Neuronal stem cell (in vitro differentiated cells): ENCODE results near the gene NPBWR2.
"Not testable (repeated sequence)": the region's sequence is repeated elsewhere in the genome, so short reads cannot be mapped to it uniquely, and the experiment has no call there.

Source experiments
- DNase-seq: peaks from one replicate; pipeline ENCODE4 v3.0.0-alpha.2; 2013; ENCODE audit warnings: low spot score
- H2AFZ ChIP-seq: one replicate; pipeline ENCODE4 v1.6.1; 2013; ENCODE audit warnings: mild to moderate bottlenecking, low read length, inconsistent platforms
- H2AK5ac ChIP-seq: 2 replicates; pipeline ENCODE4 v1.6.1; 2013; ENCODE audit warnings: low read depth, mild to moderate bottlenecking, inconsistent platforms, low read length, moderate library complexity, mixed read lengths
- H2BK120ac ChIP-seq: 2 replicates; pipeline ENCODE4 v1.6.1; 2013; ENCODE audit warnings: low read depth, mild to moderate bottlenecking, inconsistent platforms, low read length, moderate library complexity, mixed read lengths
- H2BK12ac ChIP-seq: one replicate; pipeline ENCODE4 v1.6.1; 2013; ENCODE audit warnings: low read length, inconsistent platforms
- H2BK15ac ChIP-seq: 2 replicates; pipeline ENCODE4 v1.6.1; 2013; ENCODE audit warnings: mild to moderate bottlenecking, low read length, inconsistent platforms, mixed read lengths
- H2BK5ac ChIP-seq: one replicate; pipeline ENCODE4 v1.6.1; 2013; ENCODE audit warnings: inconsistent platforms, mild to moderate bottlenecking, low read length, moderate library complexity
- H3K14ac ChIP-seq: one replicate; pipeline ENCODE4 v1.6.1; 2013; ENCODE audit warnings: low read length, inconsistent platforms
- H3K18ac ChIP-seq: 2 replicates; pipeline ENCODE4 v1.6.1; 2013; ENCODE audit warnings: low read length, inconsistent platforms
- H3K23ac ChIP-seq: 2 replicates; pipeline ENCODE4 v1.6.1; 2013; ENCODE audit warnings: low read depth, mild to moderate bottlenecking, mixed read lengths, low read length, inconsistent platforms; ENCODE audit not compliant: poor library complexity
- H3K27ac ChIP-seq: replicated peaks from 3 replicates; pipeline ENCODE4 v1.5.1; 2013; ENCODE audit warnings: low read length, inconsistent platforms
- H3K27me3 ChIP-seq, 3 experiments: 2 replicates each; pipeline ENCODE4 v1.6.1; 2013; ENCODE audit warnings: low read length in 3 of 3, mild to moderate bottlenecking in 2 of 3, inconsistent platforms in 1 of 3, low read depth in 1 of 3, mixed read lengths in 1 of 3, moderate library complexity in 1 of 3; ENCODE audit not compliant: control insufficient read depth in 3 of 3, insufficient read depth in 3 of 3
- H3K36me3 ChIP-seq, 2 donors: replicated peaks in 1 of 2; 2 replicates each; pipeline ENCODE4 v1.6.1; 2013; ENCODE audit warnings: low read length in 2 of 2; ENCODE audit not compliant: control insufficient read depth in 2 of 2, insufficient read depth in 2 of 2
- H3K4ac ChIP-seq: 2 replicates; pipeline ENCODE4 v1.6.1; 2013; ENCODE audit warnings: inconsistent platforms, mild to moderate bottlenecking, low read length, moderate library complexity
- H3K4me1 ChIP-seq, 2 donors: 1 replicate in 1 of 2; 2 replicates in 1 of 2; pipeline ENCODE4 v1.6.1; 2013; ENCODE audit warnings: low read length in 2 of 2, low read depth in 1 of 2; ENCODE audit not compliant: control insufficient read depth in 2 of 2, insufficient read depth in 1 of 2
- H3K4me2 ChIP-seq: one replicate; pipeline ENCODE4 v1.6.1; 2013; ENCODE audit warnings: mild to moderate bottlenecking, low read length, inconsistent platforms; ENCODE audit not compliant: insufficient read depth, poor library complexity, severe bottlenecking
- H3K4me3 ChIP-seq, 2 donors: 2 replicates each; pipeline ENCODE4 v1.5.1; 2013; ENCODE audit warnings: low read length in 2 of 2, mild to moderate bottlenecking in 2 of 2, inconsistent platforms in 1 of 2, moderate library complexity in 1 of 2
- H3K79me1 ChIP-seq: one replicate; pipeline ENCODE4 v1.6.1; 2013; ENCODE audit warnings: low read depth, mild to moderate bottlenecking, inconsistent platforms, low read length, moderate library complexity
- H3K9ac ChIP-seq: one replicate; pipeline ENCODE4 v1.6.1; 2013; ENCODE audit warnings: mild to moderate bottlenecking, low read depth, low read length, inconsistent platforms; ENCODE audit not compliant: poor library complexity
- H3K9me3 ChIP-seq, 2 donors: replicated peaks in 1 of 2; 2 replicates each; pipeline versions ENCODE3 to v1.6.1; 2013; ENCODE audit warnings: low read length in 2 of 2, mild to moderate bottlenecking in 2 of 2, inconsistent platforms in 1 of 2, low read depth in 1 of 2, mixed read lengths in 1 of 2, moderate library complexity in 1 of 2; ENCODE audit not compliant: control insufficient read depth in 2 of 2, insufficient read depth in 1 of 2
- H4K8ac ChIP-seq: one replicate; pipeline ENCODE4 v1.6.1; 2013; ENCODE audit warnings: low read depth, mild to moderate bottlenecking, inconsistent platforms, low read length, moderate library complexity
- H4K91ac ChIP-seq: one replicate; pipeline ENCODE4 v1.6.1; 2013; ENCODE audit warnings: low read length, low read depth, mild to moderate bottlenecking, inconsistent platforms; ENCODE audit not compliant: poor library complexity
- WGBS, 2 donors: extraction: QIAGEN DNeasy Blood & Tissue Kit; methylation state at CpG; one replicate each; pipeline ENCODE4 v1.1.7; 2013; ENCODE audit warnings: missing lambda C conversion rate in 2 of 2, mixed read lengths in 1 of 2; ENCODE audit not compliant: insufficient read length in 2 of 2, insufficient replicate concordance in 1 of 2; ENCODE audit errors: extremely low coverage in 2 of 2; 5-methylcytosine and 5-hydroxymethylcytosine counted together

Gene NPBWR2

GRCh38 chr20:64121586-64121985 is 14.2 kb upstream of the NPBWR2 start:
- Histone ChIP-seq H3K79me1 (no peaks in the 10 kb centered on the region), H3K9ac (no peak overlapping the region), H3K4me3 (no peak overlapping the region), H2BK12ac (no peak overlapping the region), H2AFZ (no peak overlapping the region), H3K9me3 (no peaks in the 10 kb centered on the region), H3K4ac (no peak overlapping the region), H3K4me2 (no peak overlapping the region), H3K23ac (no peak overlapping the region), H2BK120ac (no peak overlapping the region), H3K18ac (no peak overlapping the region), H3K27me3 (no peaks in the 10 kb centered on the region), H3K4me1 (peaks cover 2 to 4% of the 10 kb centered on the region in 2 donors), H2AK5ac (no peak overlapping the region), H3K27ac (no peak overlapping the region), H2BK15ac (no peak overlapping the region), H4K8ac (no peak overlapping the region), H2BK5ac (no peak overlapping the region), H3K36me3 (no peaks in the 10 kb centered on the region), H3K14ac (no peak overlapping the region), H4K91ac (no peak overlapping the region)
- DNase-seq, result no peak
- WGBS, 2 donors, result no CpG with 5 or more reads among the region's 12 CpGs

- no peaks in the 10 kb centered on the region for H3K36me3 ChIP-seq
- peak overlapping the region; percentile 66 for H3K18ac ChIP-seq
- H2BK5ac ChIP-seq, result no peak overlapping the region
- H3K4me1 ChIP-seq, result peaks cover 4% of the 10 kb centered on the region in 2 donors
- H3K4ac ChIP-seq, result no peak overlapping the region
- H3K27ac ChIP-seq, result no peak overlapping the region
- H3K27me3 ChIP-seq, result peaks cover 0 to 9% (median 0%) of the 10 kb centered on the region in 3 experiments
- H3K4me3 ChIP-seq, result no peak overlapping the region
- peak overlapping the region; percentile 13 for H3K4me2 ChIP-seq
- no peak overlapping the region for H3K14ac ChIP-seq
- no peak overlapping the region for H4K91ac ChIP-seq
- H3K79me1 ChIP-seq, result no peaks in the 10 kb centered on the region
- no peak overlapping the region for H2BK12ac ChIP-seq
- no peak overlapping the region for H2BK120ac ChIP-seq
- no CpG with 5 or more reads among the region's 14 CpGs for WGBS, 2 donors
- H4K8ac ChIP-seq, result no peak overlapping the region
- H3K23ac ChIP-seq, result no peak overlapping the region
- no peak overlapping the region for H2AK5ac ChIP-seq
- peak overlapping the region; percentile 81 for H2AFZ ChIP-seq
- no peaks in the 10 kb centered on the region for H3K9me3 ChIP-seq
- DNase-seq, result no peak
- H3K9ac ChIP-seq, result no peak overlapping the region
- H2BK15ac ChIP-seq, result no peak overlapping the region
Observed at GRCh38 chr20:64119681-64120341, 12.4 kb upstream of the NPBWR2 start.

- H2AK5ac ChIP-seq, result no peak overlapping the region
- H3K4me3 ChIP-seq, result no peak overlapping the region
- H3K27me3 ChIP-seq, result peaks cover 0 to 13% (median 0%) of the 10 kb centered on the region in 3 experiments
- H2AFZ ChIP-seq, result no peak overlapping the region
- no peak overlapping the region for H2BK12ac ChIP-seq
- no peaks in the 10 kb centered on the region for H3K79me1 ChIP-seq
- peaks cover 4% of the 10 kb centered on the region in 2 donors for H3K4me1 ChIP-seq
- no peak overlapping the region for H2BK120ac ChIP-seq
- no peak for DNase-seq
- no peak overlapping the region for H3K14ac ChIP-seq
- H3K18ac ChIP-seq, result no peak overlapping the region
- H3K4ac ChIP-seq, result no peak overlapping the region
- no peak overlapping the region for H4K8ac ChIP-seq
- H3K4me2 ChIP-seq, result no peak overlapping the region
- no peak overlapping the region for H3K23ac ChIP-seq
- no peaks in the 10 kb centered on the region for H3K36me3 ChIP-seq
- H2BK5ac ChIP-seq, result no peak overlapping the region
- H3K9ac ChIP-seq, result no peak overlapping the region
- WGBS, 2 donors, result no CpG with 5 or more reads among the region's 8 CpGs
- H3K9me3 ChIP-seq, result no peaks in the 10 kb centered on the region
- no peak overlapping the region for H2BK15ac ChIP-seq
- H3K27ac ChIP-seq, result no peak overlapping the region
- no peak overlapping the region for H4K91ac ChIP-seq
Observed at GRCh38 chr20:64119301-64119680, 11.9 kb upstream of the NPBWR2 start.

- H4K91ac ChIP-seq, H2BK12ac ChIP-seq, H2BK15ac ChIP-seq, H3K4ac ChIP-seq, H3K4me1 ChIP-seq, DNase-seq, H3K14ac ChIP-seq, H3K27ac ChIP-seq, H3K23ac ChIP-seq, H4K8ac ChIP-seq, H2BK120ac ChIP-seq, H3K9ac ChIP-seq, H2AK5ac ChIP-seq, H3K4me2 ChIP-seq, H3K4me3 ChIP-seq, H3K18ac ChIP-seq, H3K79me1 ChIP-seq, H2BK5ac ChIP-seq, H2AFZ ChIP-seq, H3K36me3 ChIP-seq, H3K9me3 ChIP-seq: not testable (repeated sequence)
- WGBS, 2 donors, result no CpG with 5 or more reads among the region's 6 CpGs
- peaks cover 0 to 31% (median 0%) of the 10 kb centered on the region in 3 experiments for H3K27me3 ChIP-seq
Observed at GRCh38 chr20:64117432-64117777, 10.0 kb upstream of the NPBWR2 start.
